Measurements from ENCODE around the gene DSCAM.
"Not testable (repeated sequence)": the region's sequence is repeated elsewhere in the genome, so short reads cannot be mapped to it uniquely, and the experiment has no call there.

The DSCAM gene

GRCh38 chr21:40208948-40209345 is 638.0 kb downstream of the DSCAM start:
- DNase-seq = no peak

- no peak for DNase-seq
These were observed 638.6 kb downstream of the DSCAM start for GRCh38 chr21:40208206-40208947.

- no peak for DNase-seq
These were observed 646.0 kb downstream of the DSCAM start for GRCh38 chr21:40200946-40201345.

- DNase-seq = no peak
These were observed 646.8 kb downstream of the DSCAM start for GRCh38 chr21:40200126-40200525.

- DNase-seq = no peak
These were observed 652.6 kb downstream of the DSCAM start for GRCh38 chr21:40194185-40194980.

- no peak for DNase-seq
These were observed 655.3 kb downstream of the DSCAM start for GRCh38 chr21:40191616-40192015.

- no peak for DNase-seq
These were observed 655.8 kb downstream of the DSCAM start for GRCh38 chr21:40191196-40191595.

GRCh38 chr21:40187946-40188654 is 658.9 kb downstream of the DSCAM start:
- no peak for DNase-seq

- no peak for DNase-seq
These were observed 659.7 kb downstream of the DSCAM start for GRCh38 chr21:40187244-40187643.

- DNase-seq = no peak
These were observed 660.9 kb downstream of the DSCAM start for GRCh38 chr21:40186045-40186444.

GRCh38 chr21:40185208-40185607 is 661.8 kb downstream of the DSCAM start:
- no peak for DNase-seq

- not testable (repeated sequence) for DNase-seq
These were observed 664.5 kb downstream of the DSCAM start for GRCh38 chr21:40182491-40182890.

GRCh38 chr21:40179166-40179565 is 667.8 kb downstream of the DSCAM start:
- DNase-seq = no peak

GRCh38 chr21:40178726-40179125 is 668.2 kb downstream of the DSCAM start:
- no peak for DNase-seq

- no peak for DNase-seq
These were observed 669.0 kb downstream of the DSCAM start for GRCh38 chr21:40177979-40178378.

GRCh38 chr21:40176724-40177123 is 670.2 kb downstream of the DSCAM start:
- no peak for DNase-seq

GRCh38 chr21:40173816-40174215 is 673.1 kb downstream of the DSCAM start:
- DNase-seq = no peak

- DNase-seq = no peak
These were observed 677.0 kb downstream of the DSCAM start for GRCh38 chr21:40169971-40170370.

- DNase-seq = no peak
These were observed 680.6 kb downstream of the DSCAM start for GRCh38 chr21:40166291-40166843.

GRCh38 chr21:40165773-40166070 is 681.2 kb downstream of the DSCAM start:
- DNase-seq = no peak

GRCh38 chr21:40164905-40165772 is 681.8 kb downstream of the DSCAM start:
- no peak for DNase-seq

- DNase-seq = no peak
These were observed 684.9 kb downstream of the DSCAM start for GRCh38 chr21:40162075-40162474.
